Measurements from ENCODE around the gene SRR.
"Not testable (repeated sequence)": the region's sequence is repeated elsewhere in the genome, so short reads cannot be mapped to it uniquely, and the experiment has no call there.

Gene SRR, protein sequence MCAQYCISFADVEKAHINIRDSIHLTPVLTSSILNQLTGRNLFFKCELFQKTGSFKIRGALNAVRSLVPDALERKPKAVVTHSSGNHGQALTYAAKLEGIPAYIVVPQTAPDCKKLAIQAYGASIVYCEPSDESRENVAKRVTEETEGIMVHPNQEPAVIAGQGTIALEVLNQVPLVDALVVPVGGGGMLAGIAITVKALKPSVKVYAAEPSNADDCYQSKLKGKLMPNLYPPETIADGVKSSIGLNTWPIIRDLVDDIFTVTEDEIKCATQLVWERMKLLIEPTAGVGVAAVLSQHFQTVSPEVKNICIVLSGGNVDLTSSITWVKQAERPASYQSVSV

DNA sequence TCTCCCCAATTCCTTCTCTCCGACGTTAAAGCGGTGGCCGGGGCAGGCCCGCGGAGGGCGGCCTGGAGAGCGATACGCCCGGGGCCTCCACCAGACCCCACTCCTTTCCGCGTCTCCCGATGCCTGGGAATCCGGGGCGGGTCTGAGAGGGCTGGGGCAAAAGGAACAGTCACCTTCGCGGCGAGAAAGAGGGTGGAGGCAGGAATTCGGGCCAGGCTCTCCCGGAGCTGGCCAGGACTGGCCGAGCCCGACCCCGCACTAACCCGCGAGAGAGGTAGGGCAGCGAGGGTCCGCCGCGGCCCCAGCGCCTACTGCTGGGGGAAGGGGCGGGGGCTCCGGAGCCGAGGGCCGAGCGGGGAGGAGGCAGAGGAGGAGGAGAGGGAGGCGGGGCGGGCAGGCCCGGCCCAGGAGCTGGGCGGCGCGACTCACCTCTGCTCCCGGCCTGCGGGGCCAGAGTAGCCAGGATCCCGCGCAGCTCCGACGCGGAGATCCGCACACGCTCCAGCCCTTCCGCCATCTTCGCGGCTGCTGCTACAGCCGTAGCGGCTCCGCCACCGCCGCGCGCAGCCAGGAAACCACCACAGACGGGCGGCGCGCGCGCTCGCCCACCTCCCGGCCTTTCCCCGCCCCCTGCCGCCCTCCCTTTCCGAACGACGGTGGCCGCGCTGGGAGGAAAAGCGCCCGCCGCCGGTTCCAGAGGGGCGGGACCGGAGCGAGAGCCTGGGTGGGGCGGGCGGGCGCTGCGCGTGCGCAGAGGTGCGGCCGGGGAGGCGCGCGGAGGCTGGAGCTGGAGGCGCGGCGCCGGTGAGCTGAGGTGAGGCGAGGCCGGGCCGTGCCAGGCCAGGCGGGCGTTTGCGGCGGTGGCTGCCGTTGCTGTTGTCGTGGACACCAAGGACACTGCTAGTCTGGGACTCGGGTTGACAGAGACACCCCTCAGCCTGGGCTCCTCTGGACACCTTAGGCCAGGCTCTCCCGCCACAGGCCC is at the start of gene SRR, which contains the start of gene SMG6:
Gene SRR, plus strand, starts transcription at position 747 of the 985 bp plus-strand sequence. CDS start 11,611 bp downstream, outside the sequence.
Gene SMG6, minus strand, starts transcription at position 582 of the 985 bp plus-strand sequence. Its CDS starts 65 bp downstream, at position 517.
- Histone ChIP-seq H3K9ac (ENCODE audit: low read length) (peak within 1 kb of the TSS; percentile 83), H3K27me3 (replicated peaks; ENCODE audit: insufficient read depth, low read length) (no peaks in the 10 kb centered on the region), H3F3A (ENCODE audit: insufficient read depth, low read length) (no peaks in the 10 kb centered on the region; the same call in 1 of the 2 replicates), H3K4me3 (ENCODE audit: low read length) (peak within 1 kb of the TSS; percentile 91), H3K9me3 (replicated peaks; ENCODE audit: insufficient read depth, low read length) (no peaks in the 10 kb centered on the region), H4K20me1 (ENCODE audit: insufficient read depth, low read length) (no peaks in the 10 kb centered on the region), H3K4me1 (ENCODE audit: low read length) (no peaks in the 10 kb centered on the region), H3K79me2 (ENCODE audit: low read length) (peaks cover 49% of the 10 kb centered on the region), H2AFZ (ENCODE audit: low read length) (peak within 1 kb of the TSS; percentile 94), H3K27ac (ENCODE audit: low read length) (peak within 1 kb of the TSS; percentile 67; the same call in 1 of the 2 replicates), H3K36me3 (replicated peaks; ENCODE audit: insufficient read depth, low read length) (0 out of 2 replicates have a peak, but pooled peaks cover 3% of the 10 kb centered on the region), H3K4me2 (ENCODE audit: low read depth, low read length) (peak within 1 kb of the TSS; percentile 87), H3K9me2 (replicated peaks; ENCODE audit: insufficient read depth, low read length) (no peaks in the 10 kb centered on the region)
- peak; percentile 89 for DNase-seq
- TF ChIP-seq EZH2 (optimal IDR thresholded peaks at IDR 0.05; ENCODE audit: low read depth, low read length) (no peak), EZH2phosphoT487 (IDR thresholded peaks at IDR 0.05; ENCODE audit: low read length) (no peak)
- TF ChIP-seq, protein P1, sequence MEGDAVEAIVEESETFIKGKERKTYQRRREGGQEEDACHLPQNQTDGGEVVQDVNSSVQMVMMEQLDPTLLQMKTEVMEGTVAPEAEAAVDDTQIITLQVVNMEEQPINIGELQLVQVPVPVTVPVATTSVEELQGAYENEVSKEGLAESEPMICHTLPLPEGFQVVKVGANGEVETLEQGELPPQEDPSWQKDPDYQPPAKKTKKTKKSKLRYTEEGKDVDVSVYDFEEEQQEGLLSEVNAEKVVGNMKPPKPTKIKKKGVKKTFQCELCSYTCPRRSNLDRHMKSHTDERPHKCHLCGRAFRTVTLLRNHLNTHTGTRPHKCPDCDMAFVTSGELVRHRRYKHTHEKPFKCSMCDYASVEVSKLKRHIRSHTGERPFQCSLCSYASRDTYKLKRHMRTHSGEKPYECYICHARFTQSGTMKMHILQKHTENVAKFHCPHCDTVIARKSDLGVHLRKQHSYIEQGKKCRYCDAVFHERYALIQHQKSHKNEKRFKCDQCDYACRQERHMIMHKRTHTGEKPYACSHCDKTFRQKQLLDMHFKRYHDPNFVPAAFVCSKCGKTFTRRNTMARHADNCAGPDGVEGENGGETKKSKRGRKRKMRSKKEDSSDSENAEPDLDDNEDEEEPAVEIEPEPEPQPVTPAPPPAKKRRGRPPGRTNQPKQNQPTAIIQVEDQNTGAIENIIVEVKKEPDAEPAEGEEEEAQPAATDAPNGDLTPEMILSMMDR (IDR thresholded peaks at IDR 0.05; ENCODE audit: low read length), result no peak

DNA sequence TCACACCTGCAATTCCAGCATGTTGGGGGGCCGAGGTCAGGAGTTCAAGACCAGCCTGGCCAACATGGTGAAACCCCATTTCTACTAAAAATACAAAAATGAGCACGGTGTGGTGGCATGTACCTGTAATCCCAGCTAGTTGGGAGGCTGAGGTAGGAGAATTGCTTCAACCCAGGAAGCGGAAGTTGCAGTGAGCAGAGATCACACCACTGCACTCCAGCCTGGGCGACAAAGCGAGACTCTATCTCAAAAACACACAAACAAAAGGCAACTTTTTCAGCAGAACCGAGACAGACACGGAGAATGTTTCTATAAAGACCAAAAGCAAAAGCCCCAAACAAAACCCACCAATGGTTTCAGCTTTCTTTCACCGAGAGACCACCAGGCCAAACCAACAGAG is 44.9 kb upstream of the SRR start:
- H3K4me2 ChIP-seq (ENCODE audit: low read depth, low read length), result peak overlapping the region; percentile 90
- H4K20me1 ChIP-seq (ENCODE audit: insufficient read depth, low read length); H3K9me2 ChIP-seq (replicated peaks; ENCODE audit: insufficient read depth, low read length); H3K36me3 ChIP-seq (replicated peaks; ENCODE audit: insufficient read depth, low read length); H3K27me3 ChIP-seq (replicated peaks; ENCODE audit: insufficient read depth, low read length); H3K9me3 ChIP-seq (replicated peaks; ENCODE audit: insufficient read depth, low read length); H2AFZ ChIP-seq (ENCODE audit: low read length); DNase-seq: not testable (repeated sequence)
- peaks cover 29% of the 10 kb centered on the region for H3K4me1 ChIP-seq (ENCODE audit: low read length)
- H3F3A ChIP-seq (ENCODE audit: insufficient read depth, low read length), result peaks cover 17% of the 10 kb centered on the region
- peaks cover 44% of the 10 kb centered on the region for H3K79me2 ChIP-seq (ENCODE audit: low read length)
- H3K27ac ChIP-seq (ENCODE audit: low read length), result peak overlapping the region; percentile 97; the same call in 1 of the 2 replicates
- H3K9ac ChIP-seq (ENCODE audit: low read length), result peak overlapping the region; percentile 64; the same call in 1 of the 2 replicates
- H3K4me3 ChIP-seq (ENCODE audit: low read length), result peak overlapping the region; percentile 30; the same call in 1 of the 2 replicates

DNA sequence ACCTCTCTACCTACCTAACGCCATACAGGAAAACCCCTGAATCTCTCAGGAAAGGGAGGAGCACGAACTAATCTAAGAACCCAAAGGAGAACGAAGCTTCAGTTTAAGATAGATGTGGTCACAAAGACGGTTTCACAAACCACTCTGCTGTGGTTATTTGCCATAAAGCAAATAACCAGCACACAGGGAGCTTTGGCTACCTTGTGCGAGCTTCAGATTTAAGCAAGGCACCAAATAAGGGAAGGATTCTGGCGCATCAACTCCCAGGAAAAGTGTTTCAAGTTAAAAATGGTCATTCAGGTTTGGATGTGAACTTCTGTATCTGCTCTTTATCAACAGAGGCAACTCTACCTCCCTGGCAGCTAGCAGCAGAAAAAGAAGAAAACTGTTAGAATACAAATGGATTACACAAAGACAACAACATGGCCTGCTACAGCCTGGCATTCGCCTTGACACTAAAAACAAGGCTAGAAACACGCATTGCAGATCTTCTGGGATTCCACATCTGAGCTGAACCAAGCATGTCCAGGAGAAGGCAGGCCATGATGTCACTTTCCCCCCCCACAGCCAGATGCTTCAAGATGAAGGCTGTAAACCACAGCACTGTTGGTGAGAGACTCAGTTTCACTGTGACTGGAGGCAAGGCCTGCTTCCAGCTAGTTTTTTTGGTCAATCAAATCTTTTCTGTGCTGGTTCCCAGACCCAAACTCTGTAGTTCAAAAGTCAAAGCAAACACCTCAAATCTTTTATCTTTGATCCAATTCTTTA is 43.8 kb upstream of the SRR start:
- Histone ChIP-seq H3K27me3 (replicated peaks; ENCODE audit: insufficient read depth, low read length) (no peaks in the 10 kb centered on the region), H3K9me3 (replicated peaks; ENCODE audit: insufficient read depth, low read length) (no peaks in the 10 kb centered on the region), H2AFZ (ENCODE audit: low read length) (no peak overlapping the region), H3K27ac (ENCODE audit: low read length) (peak overlapping the region; percentile 97), H4K20me1 (ENCODE audit: insufficient read depth, low read length) (no peaks in the 10 kb centered on the region), H3K4me2 (ENCODE audit: low read depth, low read length) (peak overlapping the region; percentile 90), H3K9me2 (replicated peaks; ENCODE audit: insufficient read depth, low read length) (no peaks in the 10 kb centered on the region), H3F3A (ENCODE audit: insufficient read depth, low read length) (peaks cover 17% of the 10 kb centered on the region), H3K36me3 (replicated peaks; ENCODE audit: insufficient read depth, low read length) (no peaks in the 10 kb centered on the region), H3K4me1 (ENCODE audit: low read length) (peaks cover 33% of the 10 kb centered on the region), H3K4me3 (ENCODE audit: low read length) (peak overlapping the region; percentile 30), H3K79me2 (ENCODE audit: low read length) (peaks cover 55% of the 10 kb centered on the region), H3K9ac (ENCODE audit: low read length) (peak overlapping the region; percentile 64)
- TF ChIP-seq, protein P1 (IDR thresholded peaks at IDR 0.05; ENCODE audit: low read length), result no peak
- TF ChIP-seq EZH2 (optimal IDR thresholded peaks at IDR 0.05; ENCODE audit: low read depth, low read length) (no peak), EZH2phosphoT487 (IDR thresholded peaks at IDR 0.05; ENCODE audit: low read length) (no peak)
- peak; percentile 89 for DNase-seq

Measured in MM.1S (cell line).